IMR-90 (cell line): ENCODE measurements around the gene MSX1. TPM values are rescaled to one million over a fixed set of nuclear protein-coding genes. Genes with fewer than 3 reads are reported as not detected.

ENCODE experiments used
- ATAC-seq: fragments of 200-7000 bp; cut with Tn5 transposase; 2 replicates; pipeline ENCODE4 v1.9.1; 2020; ENCODE audit warnings: low read depth, mild to moderate bottlenecking, moderate library complexity
- BruUV-seq: library from RNA; stranded (reverse); fragments of 400-500 nt; replicated peaks from 2 replicates; lab custom pipeline; 2021; lab: Mats Ljungman, UMichigan
- CTCF ChIA-PET: fragments of 300-600 bp; formaldehyde crosslinking; extraction: SDS; loops from one replicate; lab custom pipeline; 2021; ENCODE audit warnings: antibody characterized with exemption; lab: Yijun Ruan, JAX
- POLR2A ChIA-PET: fragments of 300-600 bp; sonication (Branson Sonifier 250); formaldehyde crosslinking; loops from one replicate; lab custom pipeline; 2022; ENCODE audit warnings: antibody characterized with exemption; ENCODE audit not compliant: unreplicated experiment; lab: Charles Lee
- DNase-seq: peaks from one replicate; pipeline ENCODE4 v3.0.0; 2013
- H2AFZ ChIP-seq: replicated peaks from 2 replicates; pipeline ENCODE3; 2013; ENCODE audit warnings: low read length, mild to moderate bottlenecking; ENCODE audit not compliant: poor library complexity
- H2AK5ac ChIP-seq: 2 replicates; pipeline ENCODE4 v1.6.1; 2013; ENCODE audit warnings: low read depth, low read length, inconsistent platforms
- H2AK9ac ChIP-seq: replicated peaks from 2 replicates; pipeline ENCODE3; 2013; ENCODE audit warnings: mild to moderate bottlenecking, low read depth, low read length, moderate library complexity; ENCODE audit not compliant: poor library complexity
- H2BK120ac ChIP-seq: 2 replicates; pipeline ENCODE4 v1.6.1; 2013; ENCODE audit warnings: low read depth, low read length, inconsistent platforms
- H2BK15ac ChIP-seq: 3 replicates; pipeline ENCODE4 v1.6.1; 2013; ENCODE audit warnings: low read depth, low read length, inconsistent platforms
- H2BK20ac ChIP-seq: 2 replicates; pipeline ENCODE4 v1.6.1; 2013; ENCODE audit warnings: low read depth, mild to moderate bottlenecking, inconsistent platforms, low read length, moderate library complexity
- H2BK5ac ChIP-seq: 2 replicates; pipeline ENCODE4 v1.6.1; 2013; ENCODE audit warnings: mild to moderate bottlenecking, low read depth, low read length, inconsistent platforms; ENCODE audit not compliant: poor library complexity, severe bottlenecking
- H3K14ac ChIP-seq: replicated peaks from 2 replicates; pipeline ENCODE4 v1.6.1; 2013; ENCODE audit warnings: low read depth, low read length, inconsistent platforms
- H3K18ac ChIP-seq: 2 replicates; pipeline ENCODE4 v1.6.1; 2013; ENCODE audit warnings: low read depth, low read length, control low read depth
- H3K23ac ChIP-seq: 2 replicates; pipeline ENCODE4 v1.6.1; 2013; ENCODE audit warnings: low read depth, low read length, inconsistent platforms
- H3K27ac ChIP-seq: 2 replicates; pipeline ENCODE4 v1.5.1; 2013; ENCODE audit warnings: mild to moderate bottlenecking, control low read depth, low read length; ENCODE audit not compliant: insufficient read depth
- H3K27me3 ChIP-seq: 2 replicates; pipeline ENCODE4 v1.6.1; 2013; ENCODE audit warnings: low read length; ENCODE audit not compliant: control insufficient read depth, insufficient read depth
- H3K36me3 ChIP-seq: 2 replicates; pipeline ENCODE4 v1.6.1; 2013; ENCODE audit warnings: low read length, mixed read lengths; ENCODE audit not compliant: control insufficient read depth, insufficient read depth
- H3K4ac ChIP-seq: 2 replicates; pipeline ENCODE4 v1.6.1; 2013; ENCODE audit warnings: low read depth, low read length, inconsistent platforms
- H3K4me1 ChIP-seq: 2 replicates; pipeline ENCODE4 v1.6.1; 2013; ENCODE audit warnings: low read length, mixed read lengths; ENCODE audit not compliant: control insufficient read depth, insufficient read depth
- H3K4me2 ChIP-seq: 2 replicates; pipeline ENCODE4 v1.6.1; 2013; ENCODE audit warnings: low read depth, mild to moderate bottlenecking, control low read depth, low read length, moderate library complexity
- H3K4me3 ChIP-seq: 2 replicates; pipeline ENCODE4 v1.5.1; 2013; ENCODE audit warnings: low read depth, mild to moderate bottlenecking, control low read depth, low read length, moderate library complexity; ENCODE audit not compliant: insufficient read depth
- H3K56ac ChIP-seq: 2 replicates; pipeline ENCODE4 v1.6.1; 2013; ENCODE audit warnings: low read length, inconsistent platforms; ENCODE audit not compliant: insufficient read depth; ENCODE audit errors: extremely low read depth
- H3K79me1 ChIP-seq, 2 experiments: 2 replicates each; pipeline ENCODE4 v1.6.1; 2013; ENCODE audit warnings: low read length in 2 of 2, inconsistent platforms in 1 of 2, low read depth in 1 of 2
- H3K9ac ChIP-seq: 2 replicates; pipeline ENCODE4 v1.6.1; 2013; ENCODE audit warnings: low read depth, low read length, control low read depth
- H3K9me1 ChIP-seq: 2 replicates; pipeline ENCODE4 v1.6.1; 2013; ENCODE audit warnings: low read length, inconsistent platforms; ENCODE audit not compliant: insufficient read depth
- H3K9me3 ChIP-seq: 2 replicates; pipeline ENCODE4 v1.6.1; 2013; ENCODE audit warnings: low read length; ENCODE audit not compliant: control insufficient read depth, insufficient read depth
- H4K20me1 ChIP-seq: 2 replicates; pipeline ENCODE4 v1.6.1; 2013; ENCODE audit warnings: low read length, inconsistent platforms; ENCODE audit not compliant: insufficient read depth
- H4K5ac ChIP-seq: 2 replicates; pipeline ENCODE4 v1.6.1; 2013; ENCODE audit warnings: mild to moderate bottlenecking, low read depth, low read length, control low read depth
- H4K8ac ChIP-seq, 2 experiments: 2 replicates each; pipeline ENCODE4 v1.6.1; 2013; ENCODE audit warnings: low read depth in 2 of 2, low read length in 2 of 2, control low read depth in 1 of 2, inconsistent platforms in 1 of 2
- H4K91ac ChIP-seq: 2 replicates; pipeline ENCODE4 v1.6.1; 2013; ENCODE audit warnings: low read depth, low read length, inconsistent platforms; ENCODE audit not compliant: insufficient read depth
- FOS ChIP-seq: fragments of 150-350 bp; IDR thresholded peaks from 2 replicates; pipeline ENCODE4 v1.6.1; 2016; ENCODE audit warnings: low read depth, low read length
- SMC3 ChIP-seq: fragments of 150-350 bp; IDR thresholded peaks from 2 replicates; pipeline ENCODE4 v1.6.1; 2016; ENCODE audit warnings: low read depth, mild to moderate bottlenecking, antibody characterized with exemption, low read length, moderate library complexity
- USF2 ChIP-seq: fragments of 150-350 bp; IDR thresholded peaks from 2 replicates; pipeline ENCODE4 v1.6.1; 2017; ENCODE audit warnings: mild to moderate bottlenecking, antibody characterized with exemption, low read length, low read depth
- WGBS, 2 experiments: methylation state at CpG; one replicate each; pipeline versions ENCODE4 v1.1.5 to v1.1.7; 2013; ENCODE audit warnings: missing lambda C conversion rate in 2 of 2; ENCODE audit not compliant: insufficient read length in 1 of 2; ENCODE audit errors: extremely low coverage in 2 of 2; 5-methylcytosine and 5-hydroxymethylcytosine counted together
- dilution Hi-C: fragments of 300-500 bp; cut with HindIII; formaldehyde crosslinking; loops from one replicate; pipeline ENCODE4 v1.14.3; 2018; ENCODE audit warnings: low sequenced_read_pairs; ENCODE audit not compliant: unreplicated experiment
- in situ Hi-C: fragments of 300-500 bp; cut with MboI; formaldehyde crosslinking; loops from 3 replicates; pipeline ENCODE4 v1.14.3; 2019; ENCODE audit warnings: low sequenced_read_pairs, inconsistent platforms, mixed read lengths
- intact Hi-C: fragments of 100-400 bp; cut with micrococcal nuclease; formaldehyde crosslinking; loops from 2 replicates; pipeline ENCODE4 v1.10.0; 2022
- polyA plus RNA-seq, 3 experiments: library from polyadenylated mRNA; depleted of rRNA; stranded (reverse); fragments of >200 nt; gene quantifications; 2 replicates each; pipeline ENCODE4 v1.2.3, GENCODE V29; 2012; ENCODE audit warnings: low replicate concordance in 1 of 3
- total RNA-seq: library from RNA; depleted of rRNA; stranded (reverse); fragments of >200 nt; gene quantifications from 2 replicates; pipeline ENCODE4 v1.2.3, GENCODE V29; 2012

The MSX1 gene
- total and polyA plus RNA-seq, 2 of the 4 experiments (the other 2 are of a cell fraction), result 1.1 to 3.9 TPM

- H3K4me2 ChIP-seq, result no peak overlapping the region
- no peak overlapping the region for H3K9ac ChIP-seq
- dilution Hi-C loops, result no loop called here
- H3K27ac ChIP-seq, result no peak overlapping the region
- in situ Hi-C loops, result no loop called here
- H3K4ac ChIP-seq, result no peak overlapping the region
- H3K36me3 ChIP-seq, result no peaks in the 10 kb centered on the region
- H4K91ac ChIP-seq, result no peak overlapping the region
- no peaks in the 10 kb centered on the region for H3K4me1 ChIP-seq
- no peak overlapping the region for H2BK15ac ChIP-seq
- DNase-seq (no peak), ATAC-seq (no peak)
- H4K8ac ChIP-seq, result no peak overlapping the region
- no peak overlapping the region for H3K18ac ChIP-seq
- H2AK9ac ChIP-seq, result no peak overlapping the region
- H2AK5ac ChIP-seq, result no peak overlapping the region
- no peak overlapping the region for H3K56ac ChIP-seq
- BruUV-seq, result no TSS peak
- H3K14ac ChIP-seq, result no peak overlapping the region
- H3K4me3 ChIP-seq, result no peak overlapping the region
- no peaks in the 10 kb centered on the region for H3K9me1 ChIP-seq
- no peaks in the 10 kb centered on the region for H3K79me1 ChIP-seq
- no peak overlapping the region for H4K5ac ChIP-seq
- ChIA-PET POLR2A (no interaction called here), CTCF (no interaction called here)
- intact Hi-C loops, result no loop called here
- no peak overlapping the region for H3K23ac ChIP-seq
- no peak overlapping the region for H2BK5ac ChIP-seq
- H2BK20ac ChIP-seq, result no peak overlapping the region
- H3K9me3 ChIP-seq, result no peaks in the 10 kb centered on the region
- no peaks in the 10 kb centered on the region for H4K20me1 ChIP-seq
- TF ChIP-seq USF2 (no peak), SMC3 (no peak), FOS (no peak)
- WGBS, 2 experiments, result 27% methylated on average over 2 of the region's 5 CpGs; no CpG with 5 or more reads in 1 of the 2 experiments
- no peak overlapping the region for H2AFZ ChIP-seq
- peaks cover 42% of the 10 kb centered on the region for H3K27me3 ChIP-seq
- no peak overlapping the region for H2BK120ac ChIP-seq
Observed at GRCh38 chr4:4887426-4887825, 28.0 kb downstream of the MSX1 start.
